Body of pancreas (tissue), 4 donors: ENCODE data around the gene GADD45B.

ENCODE experiments used
- CTCF ChIP-seq, 7 experiments: fragments of 450-650 bp in 4 of 7; fragments of 200-600 bp in 3 of 7; sonication (generic) in 3 of 7; IDR thresholded peaks; one replicate each; pipeline ENCODE4 v1.5.1; 2016 to 2019; ENCODE audit warnings: antibody characterized with exemption in 7 of 7
- POLR2A ChIP-seq, 3 donors: fragments of 450-650 bp; IDR thresholded peaks; one replicate each; pipeline ENCODE4 v1.6.1; 2016; ENCODE audit warnings: antibody characterized with exemption in 3 of 3, mild to moderate bottlenecking in 2 of 3

- TF ChIP-seq CTCF (IDR thresholded peaks at IDR 0.05): no peak
- TF ChIP-seq POLR2A (IDR thresholded peaks at IDR 0.05): no peak
These were observed 32.7 kb upstream of the GADD45B start for GRCh38 chr19:2443116-2443784.
